Measurements from ENCODE around the gene RASSF5.

DNA sequence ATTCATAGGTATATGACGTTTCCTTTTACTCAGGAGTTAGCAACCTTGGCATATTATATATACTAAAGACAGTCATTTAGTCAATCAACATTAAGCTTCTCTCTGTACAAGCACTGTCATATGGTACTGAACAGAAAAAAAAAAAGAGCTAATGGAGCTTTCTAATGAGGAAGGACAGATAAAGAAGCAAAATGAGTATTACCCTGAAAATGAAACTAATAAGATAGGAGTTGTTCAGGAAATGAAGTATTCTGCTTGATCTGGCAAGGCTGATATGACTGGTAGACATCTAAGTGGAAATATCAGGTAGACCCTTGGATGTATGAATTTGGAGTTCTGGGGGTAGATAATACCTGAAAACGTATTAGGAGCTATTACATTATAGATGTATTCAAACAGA is 41.4 kb upstream of the RASSF5 start:
- TF ChIP-seq, protein P1, sequence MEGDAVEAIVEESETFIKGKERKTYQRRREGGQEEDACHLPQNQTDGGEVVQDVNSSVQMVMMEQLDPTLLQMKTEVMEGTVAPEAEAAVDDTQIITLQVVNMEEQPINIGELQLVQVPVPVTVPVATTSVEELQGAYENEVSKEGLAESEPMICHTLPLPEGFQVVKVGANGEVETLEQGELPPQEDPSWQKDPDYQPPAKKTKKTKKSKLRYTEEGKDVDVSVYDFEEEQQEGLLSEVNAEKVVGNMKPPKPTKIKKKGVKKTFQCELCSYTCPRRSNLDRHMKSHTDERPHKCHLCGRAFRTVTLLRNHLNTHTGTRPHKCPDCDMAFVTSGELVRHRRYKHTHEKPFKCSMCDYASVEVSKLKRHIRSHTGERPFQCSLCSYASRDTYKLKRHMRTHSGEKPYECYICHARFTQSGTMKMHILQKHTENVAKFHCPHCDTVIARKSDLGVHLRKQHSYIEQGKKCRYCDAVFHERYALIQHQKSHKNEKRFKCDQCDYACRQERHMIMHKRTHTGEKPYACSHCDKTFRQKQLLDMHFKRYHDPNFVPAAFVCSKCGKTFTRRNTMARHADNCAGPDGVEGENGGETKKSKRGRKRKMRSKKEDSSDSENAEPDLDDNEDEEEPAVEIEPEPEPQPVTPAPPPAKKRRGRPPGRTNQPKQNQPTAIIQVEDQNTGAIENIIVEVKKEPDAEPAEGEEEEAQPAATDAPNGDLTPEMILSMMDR (conservative IDR thresholded peaks at IDR 0.05; ENCODE audit: low read depth in 2 of 2): no peak
- no peak for TF ChIP-seq JUNB (IDR thresholded peaks at IDR 0.05; ENCODE audit: unreplicated experiment)
- no peak for TF ChIP-seq EZH2phosphoT487 (IDR thresholded peaks at IDR 0.05; ENCODE audit: unreplicated experiment)
- no peak for TF ChIP-seq EZH2 (IDR thresholded peaks at IDR 0.05; ENCODE audit: low read depth, unreplicated experiment)
- TF ChIP-seq CREB1 (CRISPR knock-in tag; IDR thresholded peaks at IDR 0.05; ENCODE audit: low read depth): no peak
- no peak for TF ChIP-seq NANOG (IDR thresholded peaks at IDR 0.05; ENCODE audit: borderline replicate concordance)
- TF ChIP-seq, protein P2, sequence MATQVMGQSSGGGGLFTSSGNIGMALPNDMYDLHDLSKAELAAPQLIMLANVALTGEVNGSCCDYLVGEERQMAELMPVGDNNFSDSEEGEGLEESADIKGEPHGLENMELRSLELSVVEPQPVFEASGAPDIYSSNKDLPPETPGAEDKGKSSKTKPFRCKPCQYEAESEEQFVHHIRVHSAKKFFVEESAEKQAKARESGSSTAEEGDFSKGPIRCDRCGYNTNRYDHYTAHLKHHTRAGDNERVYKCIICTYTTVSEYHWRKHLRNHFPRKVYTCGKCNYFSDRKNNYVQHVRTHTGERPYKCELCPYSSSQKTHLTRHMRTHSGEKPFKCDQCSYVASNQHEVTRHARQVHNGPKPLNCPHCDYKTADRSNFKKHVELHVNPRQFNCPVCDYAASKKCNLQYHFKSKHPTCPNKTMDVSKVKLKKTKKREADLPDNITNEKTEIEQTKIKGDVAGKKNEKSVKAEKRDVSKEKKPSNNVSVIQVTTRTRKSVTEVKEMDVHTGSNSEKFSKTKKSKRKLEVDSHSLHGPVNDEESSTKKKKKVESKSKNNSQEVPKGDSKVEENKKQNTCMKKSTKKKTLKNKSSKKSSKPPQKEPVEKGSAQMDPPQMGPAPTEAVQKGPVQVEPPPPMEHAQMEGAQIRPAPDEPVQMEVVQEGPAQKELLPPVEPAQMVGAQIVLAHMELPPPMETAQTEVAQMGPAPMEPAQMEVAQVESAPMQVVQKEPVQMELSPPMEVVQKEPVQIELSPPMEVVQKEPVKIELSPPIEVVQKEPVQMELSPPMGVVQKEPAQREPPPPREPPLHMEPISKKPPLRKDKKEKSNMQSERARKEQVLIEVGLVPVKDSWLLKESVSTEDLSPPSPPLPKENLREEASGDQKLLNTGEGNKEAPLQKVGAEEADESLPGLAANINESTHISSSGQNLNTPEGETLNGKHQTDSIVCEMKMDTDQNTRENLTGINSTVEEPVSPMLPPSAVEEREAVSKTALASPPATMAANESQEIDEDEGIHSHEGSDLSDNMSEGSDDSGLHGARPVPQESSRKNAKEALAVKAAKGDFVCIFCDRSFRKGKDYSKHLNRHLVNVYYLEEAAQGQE (IDR thresholded peaks at IDR 0.05; ENCODE audit: unreplicated experiment): no peak
- no peak for TF ChIP-seq POLR2AphosphoS5 (IDR thresholded peaks at IDR 0.05; ENCODE audit: low read depth)
- TF ChIP-seq ETS1 (IDR thresholded peaks at IDR 0.05): no peak
